GM18505 (cell line): ENCODE measurements around the gene MPV17L2.

ENCODE experiments used
- ATAC-seq: cut with Tn5 transposase; IDR thresholded peaks from one replicate; pipeline ENCODE4 v1.9.1; 2021; ENCODE audit not compliant: unreplicated experiment
- POLR2A ChIP-seq: IDR thresholded peaks from 4 replicates; pipeline ENCODE4 v1.6.1; 2011; ENCODE audit warnings: borderline replicate concordance; ENCODE audit not compliant: insufficient read depth, insufficient read length; ENCODE audit errors: extremely low read depth

Gene MPV17L2

GRCh38 chr19:18193388-18194180 lies 566 bp downstream of the MPV17L2 start:
- TF ChIP-seq POLR2A, result no peak
- no peak for ATAC-seq

- ATAC-seq, result no peak
- no peak for TF ChIP-seq POLR2A
Observed at GRCh38 chr19:18194181-18194530, 1.1 kb downstream of the MPV17L2 start.

DNA sequence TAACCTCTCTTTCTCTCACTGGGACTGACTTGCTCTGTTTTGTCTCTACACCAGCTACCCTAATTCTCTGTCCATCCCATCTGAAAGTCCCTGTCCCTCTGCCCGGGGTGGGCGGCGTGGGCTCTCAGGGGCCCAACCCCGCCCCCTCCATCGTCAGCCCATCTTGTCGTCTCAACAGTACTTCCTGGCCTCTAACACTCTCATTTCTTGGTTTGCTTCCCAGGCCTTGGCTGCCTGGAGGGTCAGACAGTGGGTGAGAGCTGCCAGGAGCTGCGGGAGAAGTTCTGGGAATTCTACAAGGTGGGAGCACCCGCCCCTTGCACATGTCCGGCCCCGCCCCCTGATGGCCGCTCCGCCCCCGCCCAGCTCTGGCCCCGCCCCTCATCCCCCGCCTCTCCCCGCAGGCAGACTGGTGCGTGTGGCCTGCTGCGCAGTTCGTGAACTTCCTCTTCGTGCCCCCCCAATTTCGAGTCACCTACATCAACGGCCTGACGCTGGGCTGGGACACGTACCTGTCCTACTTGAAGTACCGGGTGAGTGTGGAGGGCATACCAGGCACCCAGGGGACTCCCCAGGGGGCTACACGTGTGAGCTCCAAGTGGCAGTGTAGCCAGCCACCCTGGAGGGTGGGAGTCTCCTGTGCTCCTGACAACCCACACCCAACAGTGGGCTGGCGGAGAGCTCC lies 1.7 kb downstream of the MPV17L2 start:
- ATAC-seq, result no peak
- TF ChIP-seq POLR2A, result no peak

GRCh38 chr19:18196511-18196845 lies 3.5 kb downstream of the MPV17L2 start:
- TF ChIP-seq POLR2A, result no peak
- ATAC-seq, result no peak

- no peak for ATAC-seq
- no peak for TF ChIP-seq POLR2A
Observed at GRCh38 chr19:18197306-18197705, 4.3 kb downstream of the MPV17L2 start.

DNA sequence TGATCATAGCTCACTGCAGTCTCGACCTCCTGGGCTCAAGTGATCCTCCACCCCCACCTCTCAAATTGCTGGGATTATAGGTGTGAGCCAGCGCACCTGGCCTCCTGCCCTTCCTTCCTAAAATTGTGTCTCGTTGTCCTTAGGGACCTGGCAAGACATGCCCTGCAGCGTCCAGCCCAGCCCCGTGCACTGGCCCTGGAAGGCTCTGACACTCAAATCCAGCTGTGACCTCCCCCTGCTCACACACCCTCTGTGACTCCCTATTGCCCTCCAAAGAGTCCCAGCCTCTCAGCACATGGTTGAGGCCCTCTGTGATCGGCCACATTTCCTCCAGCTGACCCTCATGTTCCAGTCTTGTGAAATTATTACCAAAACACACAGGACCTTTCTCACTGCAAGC lies 4.9 kb downstream of the MPV17L2 start:
- TF ChIP-seq POLR2A, result no peak
- no peak for ATAC-seq

- TF ChIP-seq POLR2A, result no peak
- no peak for ATAC-seq
Observed at GRCh38 chr19:18198374-18198773, 5.4 kb downstream of the MPV17L2 start.

DNA sequence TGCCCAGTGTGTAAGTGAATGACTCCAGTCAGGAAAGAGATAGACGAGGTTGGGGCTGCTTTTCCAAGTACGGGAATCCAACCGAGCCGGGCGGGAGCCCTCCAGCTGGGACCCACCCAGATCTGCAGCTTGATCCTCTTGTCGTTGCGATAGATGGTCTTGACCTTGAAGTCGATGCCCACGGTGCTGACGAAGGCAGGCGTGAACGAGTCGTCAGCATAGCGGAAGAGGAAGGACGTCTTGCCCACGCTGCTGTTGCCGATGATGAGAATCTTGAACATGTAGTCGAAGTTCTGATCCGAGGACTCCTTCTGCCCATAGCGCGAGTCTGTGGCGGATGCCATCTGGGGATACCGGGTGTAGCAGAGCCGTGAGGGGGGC lies 9.4 kb downstream of the MPV17L2 start:
- ATAC-seq, result no peak
- TF ChIP-seq POLR2A, result no peak

DNA sequence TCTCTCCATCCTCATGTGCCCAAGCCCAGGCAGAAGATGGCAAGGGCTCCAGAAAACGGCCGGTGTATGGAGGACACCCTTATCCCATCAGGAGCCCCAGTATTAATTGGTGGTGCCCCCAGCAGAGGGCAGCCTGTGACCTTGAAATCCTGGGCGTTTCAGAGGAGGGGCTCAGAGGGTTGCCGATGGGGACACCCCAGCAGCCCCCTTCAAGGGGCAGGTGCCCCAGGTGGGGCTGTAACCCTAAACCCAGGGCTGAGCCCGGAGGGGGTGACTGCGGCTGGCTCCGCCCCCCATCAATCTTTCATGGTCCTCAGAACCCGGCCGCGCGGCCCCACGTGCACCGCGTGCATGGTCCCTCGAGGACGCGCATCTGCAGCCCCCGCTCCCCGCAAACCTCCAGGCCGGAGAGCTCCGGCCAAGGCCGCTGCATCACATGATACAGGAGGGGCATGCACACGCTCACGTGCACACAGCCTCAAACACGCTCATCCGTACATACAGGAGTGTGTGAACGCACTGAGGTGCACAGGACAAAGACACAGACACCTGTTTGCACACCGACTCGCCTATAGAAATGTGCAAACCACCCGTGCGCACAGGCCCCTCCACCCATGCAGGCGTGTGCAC lies 9.9 kb downstream of the MPV17L2 start:
- ATAC-seq, result no peak
- no peak for TF ChIP-seq POLR2A

GRCh38 chr19:18203408-18203862 lies 10.4 kb downstream of the MPV17L2 start:
- no peak for TF ChIP-seq POLR2A
- no peak for ATAC-seq

DNA sequence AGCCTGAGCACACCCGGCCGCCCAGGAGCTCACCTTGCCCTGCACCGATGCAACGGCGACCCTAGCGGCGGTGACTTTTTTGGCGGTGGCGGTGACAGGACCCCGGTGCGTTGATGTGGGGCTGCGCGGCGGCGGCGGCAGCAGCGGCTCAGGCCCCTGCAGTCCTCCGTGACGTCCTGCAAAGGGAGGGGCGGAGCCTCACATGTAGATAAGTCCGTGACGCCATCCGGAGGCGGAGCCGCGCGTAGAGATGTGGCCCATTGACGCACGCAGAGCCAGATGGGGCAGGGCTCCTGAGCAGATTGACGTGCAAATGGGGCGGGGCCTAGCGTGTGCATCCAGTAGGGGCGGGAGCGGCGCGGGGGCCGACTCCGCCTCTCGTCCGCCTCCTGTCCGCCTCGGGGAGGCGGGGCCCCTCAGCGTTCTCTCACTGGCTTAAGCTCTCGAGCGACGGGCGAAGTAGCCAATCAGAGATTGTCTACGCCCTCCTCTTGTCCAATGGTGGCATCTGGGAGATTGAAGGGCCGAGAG lies 10.9 kb downstream of the MPV17L2 start, which contains the start of gene RAB3A:
TSS of gene RAB3A (minus strand) at position 180 of the 531 bp plus-strand sequence. CDS start 1,302 bp downstream, outside the sequence.
- no peak for TF ChIP-seq POLR2A
- peak; percentile 88 for ATAC-seq

DNA sequence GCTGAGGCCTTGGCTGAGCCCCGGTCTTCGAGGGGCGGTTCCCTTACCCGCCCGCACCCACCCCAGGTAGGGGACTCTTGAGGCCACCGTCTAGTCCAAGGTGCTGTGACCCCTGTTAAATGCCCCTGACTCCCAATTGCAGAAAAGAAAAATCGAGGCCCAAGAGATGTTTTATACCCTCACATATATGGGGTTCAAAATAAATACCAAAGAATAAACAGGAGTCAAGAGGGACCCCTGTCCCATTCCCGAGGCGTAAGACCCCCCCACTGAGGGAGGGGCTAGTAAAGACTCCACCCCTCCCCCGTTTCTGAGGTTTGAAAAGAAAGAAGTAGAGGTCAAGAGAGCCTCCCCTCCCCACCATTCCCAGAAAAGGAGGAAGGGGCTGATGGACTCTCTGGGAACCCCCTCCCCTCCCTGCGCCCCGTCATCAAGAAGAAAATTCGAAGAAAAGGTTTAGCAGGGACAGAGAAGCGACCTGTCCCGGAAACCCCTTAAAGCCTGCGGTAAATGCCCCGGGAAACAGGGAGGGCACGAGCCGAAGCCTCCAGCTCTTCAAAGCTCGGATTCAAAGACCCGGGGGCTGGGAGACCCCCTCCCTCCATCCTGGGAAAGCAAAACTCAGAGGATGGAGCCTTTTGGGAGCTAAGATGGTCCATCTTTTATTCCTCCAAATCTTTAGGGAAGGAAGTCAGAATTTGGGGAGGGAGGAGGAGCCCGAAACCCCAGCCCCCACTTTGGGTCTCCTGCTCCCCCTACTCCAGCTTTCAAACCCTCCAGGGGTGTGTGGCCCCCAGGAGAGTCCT lies 11.6 kb downstream of the MPV17L2 start:
- TF ChIP-seq POLR2A, result peak; percentile 20
- peak; percentile 15 for ATAC-seq

DNA sequence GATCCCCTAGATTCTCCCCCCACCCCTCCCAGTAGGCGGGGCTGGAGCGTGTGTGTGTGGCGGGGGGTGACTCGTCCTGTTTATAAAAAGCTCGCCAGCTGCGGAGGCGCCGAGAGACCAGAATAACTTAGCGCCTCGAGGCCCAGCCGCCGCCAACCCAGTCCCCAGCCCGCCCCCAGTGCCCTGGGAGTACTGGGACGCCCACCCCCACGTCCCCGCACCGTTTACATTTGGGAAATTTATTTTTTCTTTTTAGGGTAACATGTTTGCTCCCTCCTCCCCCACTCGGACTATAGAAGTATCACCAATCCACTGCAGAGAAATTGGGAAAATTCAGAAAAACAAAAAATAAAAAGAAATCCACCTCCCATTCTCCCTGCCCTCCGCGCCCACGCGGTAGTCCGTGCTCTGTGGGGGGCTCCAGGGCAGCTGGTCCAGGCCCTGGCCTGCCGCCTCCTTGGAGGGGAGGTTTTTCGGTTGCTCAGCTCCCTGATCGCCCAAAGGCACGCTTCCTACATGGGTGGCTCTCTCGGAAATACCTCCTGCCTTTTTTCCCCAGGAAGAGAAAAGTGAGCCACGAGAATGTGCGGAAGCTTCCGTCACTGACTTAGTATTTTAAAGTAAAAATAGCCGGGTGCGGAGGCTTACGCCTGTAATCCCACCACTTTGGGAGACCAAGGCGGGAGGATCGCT lies 12.3 kb downstream of the MPV17L2 start:
- TF ChIP-seq POLR2A, result no peak

GRCh38 chr19:18206018-18206417 lies 13.0 kb downstream of the MPV17L2 start:
- TF ChIP-seq POLR2A, result no peak
- no peak for ATAC-seq

More for the DNA sequence above, 12.3 kb downstream of the MPV17L2 start:
- no peak for ATAC-seq
